C4-2B (cell line): Measurements from ENCODE around the gene GALE.
"Not testable (repeated sequence)": the region's sequence is repeated elsewhere in the genome, so short reads cannot be mapped to it uniquely, and the experiment has no call there.

Experiments
- H3K27ac ChIP-seq: fragments of 450-650 bp; 2 replicates; pipeline ENCODE4 v1.5.1; 2017
- CTCF ChIP-seq: fragments of 450-650 bp; conservative IDR thresholded peaks from 2 replicates; pipeline ENCODE4 v1.5.1; 2017; ENCODE audit warnings: mild to moderate bottlenecking
- ZFX ChIP-seq: fragments of 450-650 bp; IDR thresholded peaks from 2 replicates; pipeline ENCODE4 v1.6.1; 2017

GALE gene

GRCh38 chr1:23799570-23800399 is 769 bp downstream of the GALE start:
- TF ChIP-seq ZFX (no peak), CTCF (no peak)
- peak overlapping the region; percentile 96 for H3K27ac ChIP-seq

DNA sequence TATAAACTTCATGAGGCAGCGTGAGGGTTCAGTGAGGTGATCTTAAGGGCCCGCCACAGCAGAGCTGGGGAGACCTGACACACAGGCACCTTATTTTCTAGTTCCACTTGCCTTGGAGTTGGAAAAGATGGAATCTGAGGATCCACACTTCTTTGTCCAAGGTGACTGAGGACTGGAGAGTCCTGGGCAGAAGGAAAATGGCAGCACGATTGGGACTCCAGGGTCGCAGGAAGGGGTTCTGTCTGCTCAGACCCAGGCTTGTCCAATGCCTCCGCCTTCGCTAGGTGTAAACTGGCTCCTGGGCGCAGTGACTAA is 1.3 kb downstream of the GALE start:
- no peak for TF ChIP-seq ZFX
- no peak for TF ChIP-seq CTCF
- H3K27ac ChIP-seq = peak overlapping the region; percentile 96

- H3K27ac ChIP-seq = peak overlapping the region; percentile 96
- TF ChIP-seq ZFX (no peak), CTCF (no peak)
Measured at GRCh38 chr1:23798662-23799142, 1.9 kb downstream of the GALE start.

DNA sequence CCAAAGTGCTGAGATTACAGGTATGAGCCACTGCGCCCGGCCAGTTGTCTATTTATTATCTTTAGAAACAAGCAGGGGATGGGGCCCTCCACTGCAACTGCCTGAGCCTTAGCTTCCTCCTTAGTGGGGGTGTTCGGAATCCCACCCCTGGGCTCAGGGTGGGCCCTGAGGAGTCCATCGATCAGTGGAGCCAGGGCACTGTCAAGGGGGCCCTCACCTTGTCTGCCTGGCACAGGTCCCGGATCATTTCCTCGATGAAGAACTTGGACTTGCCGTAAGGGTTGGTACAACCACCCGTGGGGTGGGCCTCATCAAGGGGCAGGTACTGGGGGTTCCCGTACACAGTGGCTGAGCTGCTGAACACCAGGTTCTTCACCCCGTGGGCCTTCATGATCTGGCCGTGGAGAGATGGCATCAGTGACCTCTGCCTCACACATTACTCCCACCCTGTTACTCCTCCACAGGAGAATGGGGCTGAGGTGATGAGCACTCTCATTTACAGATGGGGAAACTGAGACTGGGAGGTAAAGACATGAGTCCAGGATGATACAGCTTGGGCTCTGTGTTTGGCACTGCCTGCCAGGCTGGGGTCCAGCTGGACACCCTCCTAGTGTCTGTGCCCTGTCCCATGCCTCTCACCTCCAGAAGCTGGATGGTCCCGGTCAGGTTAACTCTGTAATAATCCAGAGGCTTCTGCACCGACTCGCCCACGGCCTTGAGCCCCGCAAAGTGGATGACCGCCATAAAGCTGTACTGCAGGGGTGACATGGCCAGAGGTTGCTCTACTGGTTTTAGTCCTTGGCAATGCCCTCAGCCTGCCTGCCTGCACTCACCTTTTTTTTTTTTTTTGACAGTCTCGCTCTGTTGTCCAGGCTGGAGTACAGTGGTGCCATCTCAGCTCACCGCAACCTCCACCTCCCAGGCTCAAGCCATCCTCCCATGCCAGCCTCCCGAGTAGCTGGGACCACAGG is 2.8 kb downstream of the GALE start:
- TF ChIP-seq ZFX (no peak), CTCF (no peak)
- peak overlapping the region; percentile 96 for H3K27ac ChIP-seq

- TF ChIP-seq ZFX (no peak), CTCF (no peak; the same call in 1 of the 2 replicates)
- peak overlapping the region; percentile 8; the same call in 1 of the 2 replicates for H3K27ac ChIP-seq
Measured at GRCh38 chr1:23796466-23797271, 3.9 kb downstream of the GALE start.

DNA sequence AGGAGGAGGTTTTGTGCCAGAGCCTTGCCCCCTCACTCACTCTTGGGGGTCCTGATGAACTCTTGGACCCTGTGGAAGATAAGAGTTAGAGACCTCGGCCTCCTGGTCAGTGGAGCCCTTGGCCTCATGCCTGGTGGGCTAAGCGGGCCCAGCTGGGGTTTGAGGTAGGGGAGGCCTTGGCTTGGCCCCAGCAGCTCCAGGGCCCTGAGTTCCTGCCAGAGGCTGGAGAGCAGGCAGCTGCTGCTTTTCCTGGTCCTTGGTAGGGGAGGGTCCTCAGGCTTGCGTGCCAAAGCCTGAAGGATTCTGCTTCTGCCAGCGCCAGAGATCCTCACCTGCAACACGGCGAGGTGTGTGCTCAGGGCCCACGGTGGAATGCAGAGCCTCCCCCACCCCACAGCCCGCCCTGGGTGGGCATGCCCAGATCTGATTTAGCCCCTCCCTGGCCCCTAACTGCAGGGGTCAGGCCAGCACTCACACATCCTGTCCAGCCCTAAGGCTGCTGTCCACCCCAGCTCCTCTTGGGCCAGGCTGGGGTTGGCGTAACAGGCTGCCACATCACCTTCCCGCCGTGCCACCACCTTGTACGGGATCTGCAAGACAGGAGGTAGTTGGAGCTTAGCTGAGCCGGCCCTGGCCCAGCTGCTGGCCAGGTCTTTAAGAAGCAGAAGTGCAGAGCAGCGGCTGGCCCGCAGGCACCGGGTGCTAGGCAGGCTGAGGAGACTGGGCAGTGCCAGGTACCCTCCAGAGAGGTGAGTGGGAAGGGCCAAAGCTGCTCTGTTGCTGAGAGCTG is 4.7 kb downstream of the GALE start:
- TF ChIP-seq ZFX = no peak
- no peak for TF ChIP-seq CTCF
- H3K27ac ChIP-seq = no peak overlapping the region

DNA sequence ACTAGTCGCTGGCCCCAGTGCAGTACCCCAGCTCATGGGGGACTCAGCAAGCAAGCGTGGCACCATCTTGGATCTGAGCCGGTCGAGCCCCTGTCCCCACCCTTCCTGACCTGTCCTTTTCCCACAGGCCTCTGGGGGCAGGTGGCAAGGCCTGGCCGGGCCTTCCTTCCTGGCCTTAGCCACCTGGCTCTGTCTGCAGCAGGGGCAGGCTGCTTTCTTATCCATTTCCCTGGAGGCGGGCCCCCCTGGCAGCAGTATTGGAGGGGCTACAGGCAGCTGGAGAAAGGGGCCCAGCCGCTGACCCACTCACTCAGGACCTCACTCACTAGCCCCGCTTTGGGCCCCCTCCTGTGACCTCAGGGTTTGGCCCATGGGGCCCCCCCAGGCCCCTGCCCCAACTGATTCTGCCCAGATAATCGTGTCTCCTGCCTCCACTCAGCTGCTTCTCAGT is 5.8 kb downstream of the GALE start:
- H3K27ac ChIP-seq = not testable (repeated sequence)
